Measurements from ENCODE around the gene IRF2BP2.
"Not testable (repeated sequence)": the region's sequence is repeated elsewhere in the genome, so short reads cannot be mapped to it uniquely, and the experiment has no call there.

The IRF2BP2 gene

GRCh38 chr1:234605983-234606783 is 3.8 kb downstream of the IRF2BP2 start:
- H3K4me3 ChIP-seq, result peak overlapping the region; percentile 73 to 90 (median 79)
- H3K27ac ChIP-seq, result peak overlapping the region in 20 of 21 experiments; percentile 72 to 100 (median 100)

- H3K27ac ChIP-seq, result peak overlapping the region in 19 of 21 experiments; percentile 30 to 100 (median 100)
- peak overlapping the region; percentile 73 to 90 (median 79) for H3K4me3 ChIP-seq
These were observed 4.5 kb downstream of the IRF2BP2 start for GRCh38 chr1:234605399-234605982.

- H3K4me3 ChIP-seq, result peak overlapping the region; percentile 73 to 90 (median 79)
- H3K27ac ChIP-seq, result peak overlapping the region in 19 of 21 experiments; percentile 13 to 100 (median 100)
These were observed 5.2 kb downstream of the IRF2BP2 start for GRCh38 chr1:234604495-234605398.

- Histone ChIP-seq H3K4me3 (peak overlapping the region; percentile 73 to 90 (median 79)), H3K27ac (peak overlapping the region in 19 of 21 experiments; percentile 43 to 100 (median 100))
These were observed 6.5 kb downstream of the IRF2BP2 start for GRCh38 chr1:234603221-234604204.

- peak overlapping the region in 19 of 21 experiments; percentile 43 to 100 (median 100) for H3K27ac ChIP-seq
- H3K4me3 ChIP-seq, result peak overlapping the region in 3 of 7 experiments; percentile 19 to 90 (median 75)
These were observed 7.4 kb downstream of the IRF2BP2 start for GRCh38 chr1:234602334-234603220.

GRCh38 chr1:234601301-234602017 is 8.5 kb downstream of the IRF2BP2 start:
- Histone ChIP-seq H3K4me3 (peak overlapping the region in 1 of 7 experiments; percentile 49), H3K27ac (peak overlapping the region in 19 of 21 experiments; percentile 90 to 100 (median 97))

GRCh38 chr1:234600418-234601281 is 9.3 kb downstream of the IRF2BP2 start:
- Histone ChIP-seq H3K27ac (peak overlapping the region in 20 of 21 experiments; percentile 90 to 100 (median 96)), H3K4me3 (peak overlapping the region; percentile 44 to 61 (median 55))

GRCh38 chr1:234599617-234600417 is 10.2 kb downstream of the IRF2BP2 start:
- H3K27ac ChIP-seq, result peak overlapping the region; percentile 85 to 100 (median 95)
- peak overlapping the region; percentile 44 to 61 (median 55) for H3K4me3 ChIP-seq

GRCh38 chr1:234598974-234599616 is 10.9 kb downstream of the IRF2BP2 start:
- H3K27ac ChIP-seq, result peak overlapping the region in 20 of 21 experiments; percentile 90 to 100 (median 96)
- peak overlapping the region; percentile 44 to 61 (median 55) for H3K4me3 ChIP-seq

GRCh38 chr1:234597894-234598293 is 12.1 kb downstream of the IRF2BP2 start:
- Histone ChIP-seq H3K27ac (peak overlapping the region in 1 of 21 experiments; percentile 2), H3K4me3 (no peak overlapping the region)

- Histone ChIP-seq H3K27ac (no peak overlapping the region), H3K4me3 (no peak overlapping the region)
These were observed 14.1 kb downstream of the IRF2BP2 start for GRCh38 chr1:234595899-234596298.

- not testable (repeated sequence) for H3K27ac ChIP-seq, H3K4me3 ChIP-seq
These were observed 15.4 kb downstream of the IRF2BP2 start for GRCh38 chr1:234594575-234594974.

GRCh38 chr1:234593771-234594504 is 16.0 kb downstream of the IRF2BP2 start:
- Histone ChIP-seq H3K4me3 (no peak overlapping the region), H3K27ac (no peak overlapping the region)

- H3K4me3 ChIP-seq, result no peak overlapping the region
These were observed 16.9 kb downstream of the IRF2BP2 start for GRCh38 chr1:234593109-234593508.

More at GRCh38 chr1:234593109-234593508, 16.9 kb downstream of the IRF2BP2 start:
- H3K27ac ChIP-seq, result no peak overlapping the region

All from skin epidermis (tissue), 12 donors.